HepG2 (cell line): ENCODE data around the gene SMAD7. TPM values are rescaled to one million over a fixed set of nuclear protein-coding genes. Genes with fewer than 3 reads are reported as not detected.
A peak's percentile ranks its signal among the peaks of the same experiment; 100 is the strongest.

Source experiments
- ATAC-seq: fragments of 200-7000 bp; cut with Tn5 transposase; 3 replicates; pipeline ENCODE4 v1.9.1; 2020; ENCODE audit warnings: mild to moderate bottlenecking, moderate library complexity
- BruUV-seq: library from RNA; stranded (reverse); fragments of 400-500 nt; replicated peaks from 2 replicates; lab custom pipeline; 2021; lab: Mats Ljungman, UMichigan
- CTCF ChIA-PET: fragments of 300-600 bp; formaldehyde crosslinking; extraction: SDS; loops from one replicate; lab custom pipeline; 2021; ENCODE audit warnings: low total read pairs, inconsistent platforms, low intra/inter-chr PET ratio; lab: Yijun Ruan, JAX
- POLR2A ChIA-PET: fragments of 350-600 bp; sonication (Branson Sonifier 250); formaldehyde crosslinking; loops from one replicate; lab custom pipeline; 2020; ENCODE audit warnings: antibody characterized with exemption, inconsistent platforms; lab: Yijun Ruan, JAX
- DNase-seq: peaks from one replicate; pipeline ENCODE4 v3.0.0-alpha.2; 2015; ENCODE audit warnings: low spot score
- FAIRE-seq: peaks from 3 replicates; lab custom pipeline; 2011; peaks lifted over from hg19 to GRCh38; lab: Jason Lieb, UNC
- H2AFZ ChIP-seq: one replicate; pipeline ENCODE4 v1.6.1; 2011; ENCODE audit warnings: low read length, inconsistent platforms
- H3K27ac ChIP-seq: fragments of 300-600 bp; 3 replicates; pipeline ENCODE4 v1.8.0; 2011; ENCODE audit warnings: mixed run types, mild to moderate bottlenecking, mixed read lengths, low read length, inconsistent platforms; ENCODE audit not compliant: insufficient read depth; ENCODE audit errors: extremely low read length
- H3K27me3 ChIP-seq, 2 experiments: fragments of 200-600 bp in 1 of 2; 2 replicates in 1 of 2; 3 replicates in 1 of 2; pipeline versions ENCODE4 v1.6.0 to v1.8.0; 2011; ENCODE audit warnings: low read length in 2 of 2, mild to moderate bottlenecking in 2 of 2, moderate library complexity in 2 of 2, inconsistent platforms in 1 of 2; ENCODE audit not compliant: insufficient read depth in 2 of 2, control insufficient read depth in 1 of 2
- H3K36me3 ChIP-seq, 2 experiments: fragments of 200-600 bp in 1 of 2; replicated peaks in 1 of 2; 2 replicates in 1 of 2; 3 replicates in 1 of 2; pipeline versions ENCODE4 v1.5.1 to v1.8.0; 2011; ENCODE audit warnings: low read length in 2 of 2, inconsistent platforms in 1 of 2; ENCODE audit not compliant: insufficient read depth in 2 of 2, control insufficient read depth in 1 of 2
- H3K4me1 ChIP-seq: 2 replicates; pipeline ENCODE4 v1.5.1; 2012; ENCODE audit warnings: low read length, inconsistent platforms; ENCODE audit not compliant: insufficient read depth
- H3K4me2 ChIP-seq: 2 replicates; pipeline ENCODE4 v1.6.0; 2011; ENCODE audit warnings: low read depth, low read length, inconsistent platforms
- H3K4me3 ChIP-seq, 3 experiments: fragments of 200-600 bp in 1 of 3; sonication (generic), shearing (Covaris generic) in 1 of 3; replicated peaks in 1 of 3; 2 replicates each; pipeline ENCODE4 v1.5.1; 2011 to 2016; ENCODE audit warnings: low read length in 3 of 3, inconsistent platforms in 2 of 3, low read depth in 2 of 3, mild to moderate bottlenecking in 2 of 3, control low read depth in 1 of 3, mixed read lengths in 1 of 3; ENCODE audit not compliant: insufficient read depth in 1 of 3
- H3K79me2 ChIP-seq: one replicate; pipeline ENCODE4 v1.6.1; 2011; ENCODE audit warnings: low read length, inconsistent platforms; ENCODE audit not compliant: insufficient read depth
- H3K9ac ChIP-seq: 2 replicates; pipeline ENCODE4 v1.6.0; 2011; ENCODE audit warnings: mild to moderate bottlenecking, low read depth, low read length, inconsistent platforms; ENCODE audit not compliant: insufficient read depth
- H3K9me3 ChIP-seq: 2 replicates; pipeline ENCODE4 v1.5.1; 2012; ENCODE audit warnings: mild to moderate bottlenecking, low read length
- H4K20me1 ChIP-seq: 2 replicates; pipeline ENCODE4 v1.6.0; 2011; ENCODE audit warnings: inconsistent platforms, mild to moderate bottlenecking, low read length, moderate library complexity; ENCODE audit not compliant: insufficient read depth
- CTCF ChIP-seq: sonication (generic); formaldehyde crosslinking; IDR thresholded peaks from 2 replicates; pipeline ENCODE4 v1.5.0; 2020; ENCODE audit warnings: mild to moderate bottlenecking, missing genetic modification reagents, moderate library complexity
- FOXP4 ChIP-seq: sonication (generic); formaldehyde crosslinking; IDR thresholded peaks from 2 replicates; pipeline ENCODE4 v1.4.0; 2020; ENCODE audit warnings: missing genetic modification reagents
- HMGA1 ChIP-seq: sonication (generic); formaldehyde crosslinking; conservative IDR thresholded peaks from 2 replicates; pipeline ENCODE4 v1.4.0; 2020; ENCODE audit warnings: missing genetic modification reagents
- KDM6A ChIP-seq: IDR thresholded peaks from 2 replicates; pipeline ENCODE4 v1.6.1; 2016; ENCODE audit warnings: low read depth
- MEIS1 ChIP-seq: sonication (generic); formaldehyde crosslinking; IDR thresholded peaks from 2 replicates; pipeline ENCODE4 v1.9.0; 2021; ENCODE audit warnings: mild to moderate bottlenecking, missing genetic modification reagents, moderate library complexity, borderline replicate concordance
- RAD21 ChIP-seq: fragments of 450-650 bp; formaldehyde crosslinking; IDR thresholded peaks from 2 replicates; pipeline ENCODE4 v1.5.0; 2020; ENCODE audit warnings: mild to moderate bottlenecking
- USF2 ChIP-seq, 2 experiments: sonication (generic) in 1 of 2; formaldehyde crosslinking in 1 of 2; IDR thresholded peaks; 2 replicates each; pipeline versions ENCODE4 v1.5.1 to v1.6.1; 2011 to 2020; ENCODE audit warnings: borderline replicate concordance in 1 of 2, low read depth in 1 of 2, low read length in 1 of 2, mild to moderate bottlenecking in 1 of 2, missing genetic modification reagents in 1 of 2, moderate library complexity in 1 of 2
- ZNF121 ChIP-seq: sonication (generic); formaldehyde crosslinking; IDR thresholded peaks from 2 replicates; pipeline ENCODE4 v1.5.0; 2020; ENCODE audit warnings: mild to moderate bottlenecking, missing genetic modification reagents
- ZNF512B ChIP-seq: sonication (generic); formaldehyde crosslinking; IDR thresholded peaks from 2 replicates; pipeline ENCODE4 v1.5.1; 2020; ENCODE audit warnings: missing genetic modification reagents, mild to moderate bottlenecking, borderline replicate concordance
- ZNF629 ChIP-seq: sonication (generic); formaldehyde crosslinking; conservative IDR thresholded peaks from 2 replicates; pipeline ENCODE4 v1.5.0; 2020; ENCODE audit warnings: missing genetic modification reagents
- WGBS: methylation state at CpG from one replicate; pipeline ENCODE4 v1.1.6; 2017; ENCODE audit warnings: low lambda C conversion rate; 5-methylcytosine and 5-hydroxymethylcytosine counted together
- in situ Hi-C: cut with HindIII; loops from 2 replicates; pipeline ENCODE4 v1.10.0; 2017; ENCODE audit warnings: low pct_unique_long_range_greater_than_20kb; ENCODE audit not compliant: extremely low pct_ligation_motif_present
- intact Hi-C: fragments of 100-400 bp; cut with micrococcal nuclease; formaldehyde crosslinking; loops from one replicate; pipeline ENCODE4 v1.10.0; 2022; ENCODE audit not compliant: unreplicated experiment
- polyA plus RNA-seq, 8 experiments: library from polyadenylated mRNA; depleted of rRNA in 3 of 8; stranded (reverse) in 7 of 8; unstranded in 1 of 8; fragments of >200 nt; fragmentation: Illumina TruSeq in 4 of 8; extraction: Trizol in 4 of 8; gene quantifications; 2 replicates each; pipeline versions ENCODE4 v1.2.1 to v1.2.3, GENCODE V29; 2011 to 2016; ENCODE audit warnings: low read depth in 4 of 8, missing spikeins in 1 of 8, mixed read lengths in 1 of 8; ENCODE audit not compliant: insufficient read depth in 1 of 8
- total RNA-seq, 5 experiments: library from RNA; depleted of rRNA; stranded (reverse); fragments of >200 nt; fragmentation: Illumina TruSeq; extraction: Trizol; gene quantifications; 2 replicates each; pipeline ENCODE4 v1.2.3, GENCODE V29; 2016; ENCODE audit warnings: low read depth in 1 of 5

The SMAD7 gene
- total and polyA plus RNA-seq, 2 of the 13 experiments (the other 11 are each of a cell fraction or from before 2014, with no cell fraction given): 17.4 to 24.7 TPM

GRCh38 chr18:48898521-48898920, 52.2 kb downstream of the SMAD7 start (continued):
- no peak for TF ChIP-seq KDM6A (CRISPR knock-in tag)
- no peak for TF ChIP-seq CTCF (CRISPR knock-in tag)
- TF ChIP-seq FOXP4 (CRISPR knock-in tag): no peak
- TF ChIP-seq, all 625 proteins: peak for 0

GRCh38 chr18:48897531-48897930, 53.2 kb downstream of the SMAD7 start:
- peak overlapping the region; percentile 80 for H3K4me2 ChIP-seq
- no peaks in the 10 kb centered on the region for H3K79me2 ChIP-seq
- H3K9me3 ChIP-seq: no peaks in the 10 kb centered on the region
- ATAC-seq (no peak), DNase-seq (no peak), FAIRE-seq (no peak)
- POLR2A ChIA-PET: interaction anchor here (1.2 to 1.5 kb wide), 2 partner anchors 33 to 51 kb away, joined by 3 to 4 read pairs; no protein-coding TSS in a partner anchor
- peak overlapping the region; percentile 41 for H3K27ac ChIP-seq
- no TSS peak for BruUV-seq
- CTCF ChIA-PET: interaction anchor here (1.2 to 1.5 kb wide), 2 partner anchors 120 to 221 kb away, joined by 3 to 7 read pairs; no protein-coding TSS in a partner anchor
- intact Hi-C loops: loop anchor here (2.0 to 10.0 kb wide), 4 partner anchors 51 to 277 kb away; no protein-coding TSS in a partner anchor
- in situ Hi-C loops: loop anchor here (5.0 to 10.0 kb wide), 3 partner anchors 50 to 353 kb away; no protein-coding TSS in a partner anchor
- 0 out of 6 replicates have a peak overlapping the region, but pooled peaks of 1 of the 3 experiments have one; percentile 61 for H3K4me3 ChIP-seq
- H2AFZ ChIP-seq: no peak overlapping the region
- H4K20me1 ChIP-seq: no peaks in the 10 kb centered on the region
- peak overlapping the region; percentile 53; the same call in 1 of the 2 replicates for H3K9ac ChIP-seq
- no peaks in the 10 kb centered on the region for H3K36me3 ChIP-seq
- no peaks in the 10 kb centered on the region; a peak in 1 of 5 replicates for H3K27me3 ChIP-seq
- 84% methylated on average over 3 of the region's 5 CpGs for WGBS
- peaks cover 68% of the 10 kb centered on the region for H3K4me1 ChIP-seq
- TF ChIP-seq HMGA1 (CRISPR knock-in tag) (no peak), MEIS1 (no peak), USF2 (IDR thresholded peaks at IDR 0.05; ENCODE audit: low read depth, low read length) (no peak), USF2 (CRISPR knock-in tag; IDR thresholded peaks at IDR 0.05; ENCODE audit: borderline replicate concordance) (no peak), ZNF121 (CRISPR knock-in tag) (no peak), ZNF512B (no peak), RAD21 (CRISPR knock-in tag) (no peak), ZNF629 (no peak)
